Activated CD4-positive, alpha-beta T cell treated with anti-CD3 and anti-CD28 coated beads, Interleukin-2, Interleukin-4, amounts not matched to agents 100 ng/mL and 50 ng/mL, durations not matched to agents 16 hours and 8 hours (primary cell): ENCODE results near the gene ZNF398.
"Not testable (repeated sequence)": the region's sequence is repeated elsewhere in the genome, so short reads cannot be mapped to it uniquely, and the experiment has no call there.

Experiments
- DNase-seq: peaks from one replicate; pipeline ENCODE4 v3.0.0-alpha.2; 2020; ENCODE audit warnings: low spot score

The ZNF398 gene

GRCh38 chr7:149226366-149226765, 79.1 kb downstream of the ZNF398 start:
- DNase-seq = not testable (repeated sequence)

- DNase-seq = no peak
Observed at GRCh38 chr7:149226840-149227494, 79.7 kb downstream of the ZNF398 start.

- no peak for DNase-seq
Observed at GRCh38 chr7:149228831-149229471, 81.7 kb downstream of the ZNF398 start.

- no peak for DNase-seq
Observed at GRCh38 chr7:149229526-149229925, 82.3 kb downstream of the ZNF398 start.

GRCh38 chr7:149232362-149232761, 85.1 kb downstream of the ZNF398 start:
- no peak for DNase-seq
